SU-DHL-6 (cell line): ENCODE measurements around the gene NRG3.

Source experiments
- EZH2phosphoT487 ChIP-seq: fragments of 200-600 bp; sonication (generic), shearing (Covaris generic); conservative IDR thresholded peaks from 2 replicates; pipeline ENCODE4 v1.6.1; 2018; ENCODE audit warnings: mild to moderate bottlenecking, antibody characterized with exemption, low read length, moderate library complexity, mixed read lengths
- TF ChIP-seq, protein P1 (sequence below): fragments of 200-600 bp; sonication (generic); IDR thresholded peaks from one replicate; pipeline ENCODE4 v1.5.1; 2017; ENCODE audit warnings: antibody characterized with exemption, mild to moderate bottlenecking, low read length, moderate library complexity; ENCODE audit not compliant: insufficient read depth, poor library complexity, severe bottlenecking

DNA sequence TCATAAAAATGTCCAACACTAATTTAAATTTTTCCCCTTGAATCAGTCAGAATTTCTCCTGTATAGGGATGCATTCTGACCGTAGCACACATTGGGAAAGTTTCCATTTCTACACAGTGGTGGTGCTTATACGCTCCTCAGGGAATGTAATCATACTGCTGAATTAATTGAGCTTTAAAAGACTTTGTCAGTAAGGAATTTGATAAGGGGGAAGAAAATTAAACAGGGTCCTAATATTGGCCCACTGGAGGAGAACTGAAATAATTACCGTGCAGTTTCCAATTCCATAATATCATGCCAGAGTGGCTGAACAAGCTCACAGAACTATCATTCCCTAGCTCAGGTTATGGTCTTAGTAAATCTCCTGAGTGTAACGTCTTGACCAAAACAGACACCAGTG is 1041.9 kb downstream of the NRG3 start:
- TF ChIP-seq, protein P1, sequence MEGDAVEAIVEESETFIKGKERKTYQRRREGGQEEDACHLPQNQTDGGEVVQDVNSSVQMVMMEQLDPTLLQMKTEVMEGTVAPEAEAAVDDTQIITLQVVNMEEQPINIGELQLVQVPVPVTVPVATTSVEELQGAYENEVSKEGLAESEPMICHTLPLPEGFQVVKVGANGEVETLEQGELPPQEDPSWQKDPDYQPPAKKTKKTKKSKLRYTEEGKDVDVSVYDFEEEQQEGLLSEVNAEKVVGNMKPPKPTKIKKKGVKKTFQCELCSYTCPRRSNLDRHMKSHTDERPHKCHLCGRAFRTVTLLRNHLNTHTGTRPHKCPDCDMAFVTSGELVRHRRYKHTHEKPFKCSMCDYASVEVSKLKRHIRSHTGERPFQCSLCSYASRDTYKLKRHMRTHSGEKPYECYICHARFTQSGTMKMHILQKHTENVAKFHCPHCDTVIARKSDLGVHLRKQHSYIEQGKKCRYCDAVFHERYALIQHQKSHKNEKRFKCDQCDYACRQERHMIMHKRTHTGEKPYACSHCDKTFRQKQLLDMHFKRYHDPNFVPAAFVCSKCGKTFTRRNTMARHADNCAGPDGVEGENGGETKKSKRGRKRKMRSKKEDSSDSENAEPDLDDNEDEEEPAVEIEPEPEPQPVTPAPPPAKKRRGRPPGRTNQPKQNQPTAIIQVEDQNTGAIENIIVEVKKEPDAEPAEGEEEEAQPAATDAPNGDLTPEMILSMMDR: no peak
- no peak for TF ChIP-seq EZH2phosphoT487
